GM12878 (cell line): Measurements from ENCODE around the gene RREB1. TPM values are rescaled to one million over a fixed set of nuclear protein-coding genes. Genes with fewer than 3 reads are reported as not detected.

Source experiments
- BACH1 ChIP-seq: fragments of 450-650 bp; IDR thresholded peaks from 2 replicates; pipeline ENCODE4 v1.6.1; 2017; ENCODE audit warnings: mild to moderate bottlenecking, borderline replicate concordance
- CBX5 ChIP-seq: sonication (generic); IDR thresholded peaks from 2 replicates; pipeline ENCODE4 v1.6.1; 2016; ENCODE audit warnings: low read depth, moderate library complexity, mild to moderate bottlenecking, inconsistent platforms
- EP300 ChIP-seq, 2 experiments: fragments of 150-350 bp in 1 of 2; IDR thresholded peaks; 2 replicates each; pipeline ENCODE4 v1.6.1; 2011 to 2012; ENCODE audit warnings: low read depth in 2 of 2, low read length in 2 of 2, borderline replicate concordance in 1 of 2, improper control_type of control experiment in 1 of 2, inconsistent platforms in 1 of 2; ENCODE audit not compliant: control insufficient read depth in 1 of 2
- FOS ChIP-seq: IDR thresholded peaks from 3 replicates; pipeline ENCODE4 v1.6.1; 2011; ENCODE audit warnings: borderline replicate concordance; ENCODE audit not compliant: insufficient read length; ENCODE audit errors: extremely low read depth
- MTA3 ChIP-seq: IDR thresholded peaks from 2 replicates; pipeline ENCODE4 v1.6.1; 2012; ENCODE audit warnings: low read length, inconsistent platforms, borderline replicate concordance
- NR2F1 ChIP-seq: fragments of 450-650 bp; conservative IDR thresholded peaks from 2 replicates; pipeline ENCODE4 v1.6.1; 2017; ENCODE audit warnings: mild to moderate bottlenecking
- PRDM15 ChIP-seq: fragments of 450-650 bp; formaldehyde crosslinking; IDR thresholded peaks from 2 replicates; pipeline ENCODE4 v1.4.0; 2020; ENCODE audit warnings: mild to moderate bottlenecking, moderate library complexity
- RB1 ChIP-seq: fragments of 450-650 bp; formaldehyde crosslinking; IDR thresholded peaks from 2 replicates; pipeline ENCODE4 v1.6.1; 2017; ENCODE audit warnings: mild to moderate bottlenecking, borderline replicate concordance
- SKIL ChIP-seq: fragments of 450-650 bp; IDR thresholded peaks from 2 replicates; pipeline ENCODE4 v1.6.1; 2017; ENCODE audit warnings: mild to moderate bottlenecking, low read depth, inconsistent platforms; ENCODE audit not compliant: poor library complexity, severe bottlenecking
- SPI1 ChIP-seq: IDR thresholded peaks from 2 replicates; pipeline ENCODE4 v1.6.1; 2011; ENCODE audit warnings: low read depth, mild to moderate bottlenecking, low read length, moderate library complexity, borderline replicate concordance; ENCODE audit not compliant: insufficient read depth
- SREBF2 ChIP-seq: IDR thresholded peaks from 2 replicates; pipeline ENCODE4 v1.6.1; 2012; ENCODE audit warnings: mild to moderate bottlenecking, low read length
- STAT3 ChIP-seq: IDR thresholded peaks from 2 replicates; pipeline ENCODE4 v1.6.1; 2011; ENCODE audit warnings: low read depth, low read length, improper control_type of control experiment
- YY1 ChIP-seq: IDR thresholded peaks from 2 replicates; pipeline ENCODE4 v1.6.1; 2011; ENCODE audit warnings: low read depth, mild to moderate bottlenecking, low read length
- ZBTB11 ChIP-seq: fragments of 450-650 bp; formaldehyde crosslinking; IDR thresholded peaks from 2 replicates; pipeline ENCODE4 v1.5.0; 2022; ENCODE audit warnings: mild to moderate bottlenecking, missing genetic modification characterization
- ZBTB4 ChIP-seq: fragments of 450-650 bp; formaldehyde crosslinking; IDR thresholded peaks from 2 replicates; pipeline ENCODE4 v1.4.0; 2022; ENCODE audit warnings: mild to moderate bottlenecking, moderate library complexity
- polyA plus RNA-seq, 11 experiments: library from polyadenylated mRNA; depleted of rRNA in 4 of 11; unstranded in 6 of 11; stranded (reverse) in 5 of 11; fragments of >200 nt; fragmentation: Nextera tagmentation in 4 of 11; fragmentation: Illumina TruSeq in 1 of 11; extraction: Ambion mirVana in 4 of 11; extraction: Trizol in 1 of 11; gene quantifications; 1 replicate in 1 of 11; 2 replicates in 10 of 11; pipeline versions ENCODE4 v1.2.1 to v1.2.3, GENCODE V29; 2011 to 2016; ENCODE audit warnings: inconsistent platforms in 2 of 11, missing spikeins in 2 of 11, low read depth in 1 of 11
- total RNA-seq, 4 experiments: library from RNA; depleted of rRNA in 3 of 4; stranded (reverse); fragments of >200 nt in 3 of 4; fragmentation: Illumina TruSeq in 1 of 4; extraction: Trizol in 1 of 4; gene quantifications; 2 replicates each; pipeline versions ENCODE4 v1.2.1 to v1.2.3, GENCODE V29; 2013 to 2021

RREB1 gene
- total and polyA plus RNA-seq, 10 of the 15 experiments (the other 5 are each of a cell fraction or from before 2014, with no cell fraction given): 1.9 to 30.3 (median 8.6) TPM

GRCh38 chr6:7073821-7074525 lies 33.8 kb upstream of the RREB1 start (continued):
- TF ChIP-seq SKIL (peak; percentile 91), CBX5 (peak; percentile 84; the same call in 1 of the 2 replicates), SREBF2 (no peak), ZBTB11 (CRISPR knock-in tag) (no peak), ZBTB4 (CRISPR knock-in tag) (no peak), BACH1 (peak; percentile 28; the same call in 1 of the 2 replicates), STAT3 (no peak), YY1 (0 out of 2 replicates have a peak, but pooled peaks have one; percentile 8), RB1 (no peak), PRDM15 (CRISPR knock-in tag) (no peak), SPI1 (peak; percentile 58), MTA3 (peak; percentile 89; the same call in 1 of the 2 replicates), EP300 (IDR thresholded peaks at IDR 0.05; ENCODE audit: borderline replicate concordance in 1 of 2, control insufficient read depth in 1 of 2, low read depth in 2 of 2, low read length in 2 of 2) (peak; percentile 84 to 91), NR2F1 (0 out of 2 replicates have a peak, but pooled peaks have one; percentile 28), FOS (no peak)
